Measurements from ENCODE around the gene ZNF554. TPM values are rescaled to one million over a fixed set of nuclear protein-coding genes. Genes with fewer than 3 reads are reported as not detected.

ZNF554 gene
- 0.77 to 1.1 TPM (median 0.91 TPM) in 5 replicates for total RNA-seq (2022; extraction: Qiagen RNA extraction)

DNA sequence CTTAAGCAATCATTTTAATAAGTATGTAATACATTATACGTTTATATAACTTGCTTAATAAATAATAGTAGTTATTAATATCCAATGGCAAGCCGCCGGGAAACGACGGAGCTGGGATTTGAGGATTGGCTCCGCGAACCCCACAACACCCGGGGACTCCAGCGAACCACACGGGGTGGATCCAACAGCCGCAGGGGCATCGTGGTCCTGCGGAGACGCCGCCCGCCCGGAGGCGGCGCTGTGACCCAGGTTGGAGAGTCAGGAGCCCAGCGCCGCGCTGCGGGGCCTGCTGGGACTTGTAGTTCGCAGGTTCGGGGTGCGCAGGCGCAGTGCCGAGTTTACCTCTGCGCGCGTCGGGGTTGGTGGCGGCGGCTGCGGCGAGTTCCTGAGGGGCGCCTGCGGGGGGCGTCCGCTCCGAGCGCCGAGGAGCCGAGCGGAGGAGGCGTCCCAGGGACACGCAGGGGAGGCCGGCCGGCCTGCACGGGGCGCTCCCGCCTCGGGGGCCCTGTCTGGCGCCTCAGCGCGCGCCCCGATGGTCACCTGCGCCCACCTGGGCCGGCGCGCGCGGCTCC lies at the start of gene ZNF554:
Gene ZNF554, plus strand, starts transcription at position 329 of the 572 bp plus-strand sequence. Its CDS starts 204 bp downstream, at position 533.

DNA sequence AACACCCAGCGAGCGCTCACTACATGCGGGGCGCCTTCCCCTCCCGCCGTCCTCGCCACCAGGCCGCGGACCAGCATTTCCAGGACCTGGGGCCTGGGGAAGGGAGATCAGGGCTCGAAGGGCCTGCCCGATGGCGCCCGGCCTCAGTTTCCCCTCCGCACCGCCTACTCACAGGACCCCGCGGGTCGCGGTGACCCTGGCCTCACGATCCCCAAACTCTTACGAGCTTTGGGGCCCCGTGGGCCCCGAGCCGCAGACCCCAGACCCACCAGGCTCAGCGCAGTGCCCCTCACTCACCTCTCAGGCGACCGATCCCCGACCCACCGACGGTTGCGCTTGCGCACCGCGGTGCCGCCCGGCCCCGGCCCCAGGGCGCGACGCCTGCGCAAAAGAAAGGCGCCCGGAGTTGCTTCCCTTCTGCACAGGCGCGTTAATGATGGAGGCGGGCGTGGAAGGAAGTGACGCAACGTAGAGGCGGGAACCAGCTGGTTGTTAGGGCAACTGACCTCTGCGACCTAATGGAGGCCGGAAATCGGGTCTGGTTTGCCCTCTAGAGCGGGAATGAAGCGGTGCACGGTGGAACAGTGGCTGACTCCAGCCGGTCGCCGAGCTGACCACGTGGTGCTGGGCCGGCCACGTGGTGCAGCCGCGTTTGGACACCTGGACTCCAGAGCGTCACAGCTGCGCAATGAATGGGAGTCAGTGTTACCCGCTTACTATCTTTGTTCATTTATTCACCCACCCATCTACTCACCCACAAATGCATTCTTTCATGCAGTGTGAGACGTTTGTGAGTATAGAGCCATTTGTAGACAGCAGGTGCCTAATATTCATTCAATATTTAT lies 36.5 kb upstream of the ZNF554 start, which contains the start of gene SGTA:
Gene SGTA, minus strand, starts transcription at position 338 of the 845 bp plus-strand sequence. CDS start 14,205 bp downstream, outside the sequence.

DNA sequence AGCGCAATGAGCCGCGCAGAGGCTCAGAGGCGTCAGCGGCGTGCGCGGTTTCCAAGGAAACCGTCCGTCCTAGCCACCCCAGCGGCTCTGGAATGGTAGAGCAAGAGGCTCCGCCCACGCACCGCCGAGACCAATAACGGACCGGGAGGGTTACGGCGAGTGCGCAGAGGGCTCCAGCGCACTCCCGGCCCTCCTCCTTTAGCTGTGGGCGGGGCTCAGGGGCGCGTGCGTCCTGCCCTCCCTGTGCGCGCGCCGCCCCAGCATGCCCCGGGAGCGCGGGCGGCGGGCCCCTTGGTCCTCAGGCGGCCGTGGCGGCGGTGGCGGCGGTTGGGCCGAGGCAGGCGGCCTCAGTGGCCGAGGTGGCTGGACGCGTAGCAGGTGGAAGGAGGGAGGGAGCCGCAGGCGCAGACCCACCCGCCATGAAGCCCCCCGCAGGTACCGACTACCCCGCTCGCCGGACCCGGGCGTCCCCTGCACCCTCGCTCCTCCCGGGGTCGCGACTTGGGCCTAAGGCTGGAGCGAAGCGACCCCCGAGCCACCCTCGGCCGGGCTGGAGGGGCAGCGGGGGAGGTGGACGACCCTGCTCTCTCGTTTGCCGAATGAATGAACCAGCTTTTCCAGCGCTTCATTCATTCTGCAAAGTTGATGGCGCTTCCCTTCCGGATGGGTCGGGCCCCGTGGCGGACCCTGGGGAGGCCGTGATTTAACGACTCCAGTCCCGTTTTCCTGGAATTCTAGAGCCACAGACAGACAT lies 34.2 kb upstream of the ZNF554 start, which contains the start of gene THOP1:
Gene THOP1, plus strand, starts transcription at position 260 of the 754 bp plus-strand sequence. Its CDS starts 160 bp downstream, at position 420.

DNA sequence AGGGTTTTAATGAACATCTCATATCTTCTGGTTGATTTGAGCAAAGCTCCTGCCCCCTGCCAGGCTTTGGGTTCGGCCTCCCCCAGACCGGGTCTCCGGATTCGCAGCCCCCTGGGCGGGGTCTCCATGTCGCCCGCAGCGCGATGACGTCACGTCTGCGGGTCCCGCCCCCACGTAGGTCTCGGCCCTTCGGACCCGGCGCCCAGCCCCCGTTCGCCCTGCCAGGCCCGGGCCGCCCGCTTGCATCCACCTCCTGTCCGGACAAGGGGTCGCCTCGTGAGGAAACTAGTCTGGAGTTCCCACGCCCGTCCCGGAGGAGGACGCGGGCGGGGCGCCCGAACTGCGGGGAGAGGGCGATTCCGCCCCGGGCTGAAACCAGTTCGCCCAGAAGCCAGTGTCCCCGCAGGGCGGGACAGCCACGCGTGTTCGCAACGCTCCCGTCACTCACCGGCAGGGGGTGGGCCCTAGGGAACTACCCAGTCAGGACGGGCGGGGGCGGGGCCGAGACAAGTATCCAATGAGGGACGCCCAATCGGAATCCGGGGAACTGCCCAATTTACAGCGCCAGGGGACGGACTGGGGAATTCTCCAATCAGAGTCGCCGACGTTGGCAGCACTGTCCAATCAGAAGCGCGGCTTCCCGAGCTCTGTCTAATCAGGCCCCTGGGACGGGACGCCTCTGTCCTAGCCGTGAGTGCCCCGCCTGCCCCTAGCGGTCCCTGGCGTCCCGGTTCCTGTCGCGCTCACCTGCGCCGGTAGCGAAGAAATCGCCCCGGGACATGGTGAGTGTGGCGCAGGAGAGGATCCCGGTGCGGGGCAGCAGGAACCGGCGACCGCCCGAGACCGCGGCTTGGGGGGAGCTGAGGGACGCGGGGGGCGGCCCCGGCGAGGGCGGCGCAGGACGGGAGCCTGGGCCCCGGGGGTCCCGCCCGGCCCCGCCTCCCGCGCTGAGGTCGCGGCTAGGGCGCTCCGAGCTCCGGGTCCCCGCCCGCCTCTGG lies 21.4 kb downstream of the ZNF554 start, which contains the start of gene ZNF555:
Gene ZNF555, plus strand, starts transcription at position 682 of the 998 bp plus-strand sequence. Its CDS starts 98 bp downstream, at position 780.

DNA sequence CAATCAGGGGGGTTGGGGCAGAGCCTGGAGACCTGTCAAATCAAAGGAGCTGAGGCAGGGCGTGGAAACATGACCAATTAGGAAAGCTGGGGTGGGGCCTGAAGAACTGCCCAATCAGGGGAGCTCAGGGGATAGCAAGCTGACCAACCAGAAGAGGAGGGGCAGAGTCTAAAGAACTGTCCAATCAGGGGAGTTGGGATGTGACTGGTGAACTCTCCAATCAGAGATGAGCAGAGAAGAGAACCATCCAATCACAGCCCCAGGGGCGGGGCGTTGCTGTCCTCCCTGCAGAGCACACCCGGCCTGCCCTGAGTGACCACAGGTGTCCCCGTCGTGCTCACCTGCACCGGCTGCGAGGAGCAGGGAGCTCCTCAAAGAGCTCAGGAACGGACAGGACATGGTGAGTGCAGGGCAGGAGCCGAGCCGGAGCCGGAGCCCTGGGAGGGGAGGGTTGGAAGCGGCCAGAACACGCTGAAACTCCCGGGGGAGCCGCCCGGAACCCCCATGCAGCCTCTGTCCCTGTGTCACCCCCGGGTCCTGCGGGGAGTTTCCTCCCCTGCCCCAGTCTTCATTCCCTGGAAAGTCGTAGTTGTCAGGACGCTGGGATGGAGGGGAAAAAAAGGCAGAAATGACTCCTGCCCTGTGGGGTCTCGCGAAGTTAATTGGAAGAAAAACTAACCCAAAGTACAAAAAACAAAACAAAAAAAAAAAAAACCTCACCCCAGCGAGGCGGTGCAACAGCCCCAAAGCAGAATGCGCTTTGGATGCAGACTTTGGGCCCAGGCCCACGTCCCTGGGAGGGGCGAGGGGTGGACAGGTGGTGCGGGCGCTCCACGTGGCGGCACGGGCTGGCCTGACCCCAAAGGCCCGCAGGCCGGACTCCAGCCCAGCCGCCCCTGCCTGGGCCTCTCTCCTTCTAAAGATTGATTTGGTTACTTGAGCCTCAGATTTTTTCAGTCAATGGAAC lies 47.6 kb downstream of the ZNF554 start, which contains the start of gene ZNF556:
Gene ZNF556, plus strand, starts transcription at position 311 of the 967 bp plus-strand sequence. Its CDS starts 87 bp downstream, at position 398.

Other genes with a start within 250 kb of the ZNF554 start
- 0.03 to 0.08 TPM (median 0.06 TPM) in 5 replicates for gene GNG7, start 117.2 kb upstream of the ZNF554 start, total RNA-seq (2022; extraction: Qiagen RNA extraction)
- 3.2 to 4.0 TPM (median 3.9 TPM) in 5 replicates for gene DIRAS1, start 98.5 kb upstream of the ZNF554 start, total RNA-seq (2022; extraction: Qiagen RNA extraction)
- gene SLC39A3, start 79.9 kb upstream of the ZNF554 start, total RNA-seq (2022; extraction: Qiagen RNA extraction), result 22.1 to 30.9 TPM (median 28.2 TPM) in 5 replicates
- 55.3 to 78.0 TPM (median 68.4 TPM) in 5 replicates for gene SGTA, start 36.6 kb upstream of the ZNF554 start, total RNA-seq (2022; extraction: Qiagen RNA extraction)
- 83.4 to 100 TPM (median 97.1 TPM) in 5 replicates for gene THOP1, start 34.4 kb upstream of the ZNF554 start, total RNA-seq (2022; extraction: Qiagen RNA extraction)
- 1.8 to 2.8 TPM (median 2.4 TPM) in 5 replicates for gene ZNF555, start 21.6 kb downstream of the ZNF554 start, total RNA-seq (2022; extraction: Qiagen RNA extraction)
- 0.02 to 0.07 TPM (median 0.05 TPM) in 5 replicates for gene ZNF556, start 47.5 kb downstream of the ZNF554 start, total RNA-seq (2022; extraction: Qiagen RNA extraction)
- gene ZNF57, start 81.1 kb downstream of the ZNF554 start, total RNA-seq (2022; extraction: Qiagen RNA extraction), result 3.7 to 5.4 TPM (median 4.1 TPM) in 5 replicates
- 1.4 to 2.0 TPM (median 1.6 TPM) in 5 replicates for gene ZNF77, start 125.1 kb downstream of the ZNF554 start, total RNA-seq (2022; extraction: Qiagen RNA extraction)
- gene TLE6, start 157.7 kb downstream of the ZNF554 start, total RNA-seq (2022; extraction: Qiagen RNA extraction), result 4.7 to 6.8 TPM (median 5.3 TPM) in 5 replicates
- gene TLE2, start 209.4 kb downstream of the ZNF554 start, total RNA-seq (2022; extraction: Qiagen RNA extraction), result 2.5 to 3.8 TPM (median 3.0 TPM) in 5 replicates
- gene TLE5, start 242.6 kb downstream of the ZNF554 start, total RNA-seq (2022; extraction: Qiagen RNA extraction), result 194 to 285 TPM (median 274 TPM) in 5 replicates

Measured in A549 treated with AZD2906 at 1 μM for 4 hours (cell line).